ENCODE results near the gene MSANTD4. TPM values are rescaled to one million over a fixed set of nuclear protein-coding genes. Genes with fewer than 3 reads are reported as not detected.

MSANTD4 gene
- total RNA-seq, 1 experiment from 2014 or later: 17.5 TPM

DNA sequence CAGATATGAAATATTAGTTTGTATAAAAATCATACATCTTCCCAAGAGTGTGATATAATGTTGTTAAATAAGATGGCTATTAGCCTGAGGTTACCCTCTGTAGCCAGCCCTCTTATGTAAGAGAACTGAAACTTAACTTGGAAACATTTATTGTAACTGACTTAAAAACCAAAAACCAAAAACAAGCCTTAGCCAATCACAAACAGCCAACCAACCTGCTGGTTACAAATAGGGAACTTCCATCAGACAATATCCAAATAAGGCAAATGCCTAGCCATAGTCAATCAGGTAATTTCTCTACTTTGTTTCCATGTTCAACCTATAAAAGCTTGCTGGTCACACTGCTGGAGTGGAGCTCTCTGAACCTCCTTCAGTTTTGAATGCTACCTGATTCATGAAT is 41.0 kb upstream of the MSANTD4 start:
- Mint-ChIP-seq H3K9me3 (no peaks in the 10 kb centered on the region), H3K4me3 (no peak overlapping the region), H3K27me3 (ENCODE audit: low read depth) (no peaks in the 10 kb centered on the region), H3K36me3 (ENCODE audit: insufficient read depth in 1 of 3, low read depth in 3 of 3) (no peaks in the 10 kb centered on the region; a peak in 2 of 7 replicates), H3K4me1 (peaks cover 13 to 14% of the 10 kb centered on the region in 2 experiments), H3K27ac (no peak overlapping the region)
- no peaks in the 10 kb centered on the region for H3K79me2 ChIP-seq (ENCODE audit: insufficient read depth, low read length)
- H4K20me1 ChIP-seq (ENCODE audit: control insufficient read depth, insufficient read depth, insufficient read length): no peaks in the 10 kb centered on the region
- H3K18ac ChIP-seq (ENCODE audit: insufficient read length, low read depth, low read length): no peak overlapping the region
- no peak overlapping the region for H2BK5ac ChIP-seq (ENCODE audit: insufficient read length, low read length)
- H2AFZ ChIP-seq (ENCODE audit: low read length): no peak overlapping the region
- no peak overlapping the region for H3T11ph ChIP-seq (ENCODE audit: low read length)
- H3K27ac ChIP-seq (ENCODE audit: insufficient read length, low read depth, low read length): no peak overlapping the region
- no peak overlapping the region for H3K4me2 ChIP-seq (ENCODE audit: insufficient read depth, insufficient read length, low read length)
- H3K9me3 ChIP-seq (ENCODE audit: control insufficient read depth, low read depth, low read length): no peaks in the 10 kb centered on the region
- H3K23ac ChIP-seq (ENCODE audit: insufficient read length, low read depth, low read length): no peak overlapping the region
- H3K4me1 ChIP-seq (ENCODE audit: insufficient read depth, low read length): peaks cover 2% of the 10 kb centered on the region; the same call in 1 of the 2 replicates
- no peak overlapping the region for H2AK5ac ChIP-seq (ENCODE audit: insufficient read length, low read length)
- H2BK12ac ChIP-seq (ENCODE audit: insufficient read length, low read depth, low read length): no peak overlapping the region
- H3K14ac ChIP-seq (ENCODE audit: insufficient read depth, low read length): no peak overlapping the region
- TF ChIP-seq, protein P1, sequence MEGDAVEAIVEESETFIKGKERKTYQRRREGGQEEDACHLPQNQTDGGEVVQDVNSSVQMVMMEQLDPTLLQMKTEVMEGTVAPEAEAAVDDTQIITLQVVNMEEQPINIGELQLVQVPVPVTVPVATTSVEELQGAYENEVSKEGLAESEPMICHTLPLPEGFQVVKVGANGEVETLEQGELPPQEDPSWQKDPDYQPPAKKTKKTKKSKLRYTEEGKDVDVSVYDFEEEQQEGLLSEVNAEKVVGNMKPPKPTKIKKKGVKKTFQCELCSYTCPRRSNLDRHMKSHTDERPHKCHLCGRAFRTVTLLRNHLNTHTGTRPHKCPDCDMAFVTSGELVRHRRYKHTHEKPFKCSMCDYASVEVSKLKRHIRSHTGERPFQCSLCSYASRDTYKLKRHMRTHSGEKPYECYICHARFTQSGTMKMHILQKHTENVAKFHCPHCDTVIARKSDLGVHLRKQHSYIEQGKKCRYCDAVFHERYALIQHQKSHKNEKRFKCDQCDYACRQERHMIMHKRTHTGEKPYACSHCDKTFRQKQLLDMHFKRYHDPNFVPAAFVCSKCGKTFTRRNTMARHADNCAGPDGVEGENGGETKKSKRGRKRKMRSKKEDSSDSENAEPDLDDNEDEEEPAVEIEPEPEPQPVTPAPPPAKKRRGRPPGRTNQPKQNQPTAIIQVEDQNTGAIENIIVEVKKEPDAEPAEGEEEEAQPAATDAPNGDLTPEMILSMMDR (conservative IDR thresholded peaks at IDR 0.05): no peak
- H3K4ac ChIP-seq (ENCODE audit: low read depth, low read length): no peak overlapping the region
- H4K91ac ChIP-seq (ENCODE audit: insufficient read length, low read depth, low read length): no peak overlapping the region
- no peaks in the 10 kb centered on the region for H3K23me2 ChIP-seq (ENCODE audit: insufficient read length, low read depth, low read length, poor library complexity, severe bottlenecking)
- H4K8ac ChIP-seq (replicated peaks; ENCODE audit: insufficient read length, low read depth, low read length): no peak overlapping the region
- H3K27me3 ChIP-seq (ENCODE audit: insufficient read depth, low read length): no peaks in the 10 kb centered on the region
- H3K56ac ChIP-seq (ENCODE audit: insufficient read length, low read depth, low read length): no peak overlapping the region
- no peak overlapping the region for H2BK15ac ChIP-seq (ENCODE audit: low read depth, low read length)
- H3K79me1 ChIP-seq (ENCODE audit: insufficient read depth, low read depth, low read length, poor library complexity, severe bottlenecking): no peaks in the 10 kb centered on the region
- no peak overlapping the region for H3K9ac ChIP-seq (ENCODE audit: extremely low read depth, insufficient read length, low read length)
- no peak overlapping the region for H2BK120ac ChIP-seq (ENCODE audit: low read depth, low read length, poor library complexity, severe bottlenecking)
- H2BK20ac ChIP-seq (ENCODE audit: low read depth, low read length, poor library complexity, severe bottlenecking): no peak overlapping the region
- DNase-seq: no peak
- H4K5ac ChIP-seq (ENCODE audit: insufficient read length, low read depth, low read length): no peak overlapping the region

Measured in H9 (cell line).